SU-DHL-6 (cell line): ENCODE results near the gene SCN2B.

Experiments used
- CTCF ChIP-seq: fragments of 200-600 bp; sonication (generic); IDR thresholded peaks from one replicate; pipeline ENCODE4 v1.5.1; 2017; ENCODE audit warnings: antibody characterized with exemption, mild to moderate bottlenecking, low read length, moderate library complexity; ENCODE audit not compliant: insufficient read depth, poor library complexity, severe bottlenecking
- EZH2phosphoT487 ChIP-seq: fragments of 200-600 bp; sonication (generic), shearing (Covaris generic); conservative IDR thresholded peaks from 2 replicates; pipeline ENCODE4 v1.6.1; 2018; ENCODE audit warnings: mild to moderate bottlenecking, antibody characterized with exemption, low read length, moderate library complexity, mixed read lengths

- TF ChIP-seq CTCF, result no peak
- TF ChIP-seq EZH2phosphoT487, result no peak
Measured at GRCh38 chr11:118153516-118153915, 22.9 kb downstream of the SCN2B start.
